ENCODE data around the gene ADA.
A peak's percentile ranks its signal among the peaks of the same experiment; 100 is the strongest.
"Not testable (repeated sequence)": the region's sequence is repeated elsewhere in the genome, so short reads cannot be mapped to it uniquely, and the experiment has no call there.

ADA gene

GRCh38 chr20:44593751-44594150 is 57.7 kb downstream of the ADA start:
- peak overlapping the region; percentile 0 for H3K4me3 Mint-ChIP-seq
- no peak for ATAC-seq
- peaks cover 54% of the 10 kb centered on the region for H3K36me3 Mint-ChIP-seq
- no peaks in the 10 kb centered on the region for H3K27me3 Mint-ChIP-seq
- no peaks in the 10 kb centered on the region for H3K9me3 Mint-ChIP-seq
- peaks cover 91% of the 10 kb centered on the region for H3K4me1 Mint-ChIP-seq
- H3K27ac Mint-ChIP-seq: no peak overlapping the region

- Mint-ChIP-seq H3K27ac (no peak overlapping the region), H3K4me3 (no peak overlapping the region), H3K4me1 (peaks cover 91% of the 10 kb centered on the region), H3K27me3 (no peaks in the 10 kb centered on the region), H3K36me3 (peaks cover 59% of the 10 kb centered on the region), H3K9me3 (no peaks in the 10 kb centered on the region)
- ATAC-seq: no peak
Observed at GRCh38 chr20:44592366-44592765, 59.1 kb downstream of the ADA start.

- peaks cover 59% of the 10 kb centered on the region for H3K36me3 Mint-ChIP-seq
- H3K4me3 Mint-ChIP-seq: peak overlapping the region; percentile 9
- peaks cover 90% of the 10 kb centered on the region for H3K4me1 Mint-ChIP-seq
- no peak for ATAC-seq
- no peak overlapping the region for H3K27ac Mint-ChIP-seq
- H3K9me3 Mint-ChIP-seq: no peaks in the 10 kb centered on the region
- H3K27me3 Mint-ChIP-seq: no peaks in the 10 kb centered on the region
Observed at GRCh38 chr20:44590980-44591778, 60.3 kb downstream of the ADA start.

GRCh38 chr20:44589537-44589936 is 62.0 kb downstream of the ADA start:
- H3K4me1 Mint-ChIP-seq: peaks cover 90% of the 10 kb centered on the region
- H3K36me3 Mint-ChIP-seq: peaks cover 55% of the 10 kb centered on the region
- H3K9me3 Mint-ChIP-seq: no peaks in the 10 kb centered on the region
- no peak overlapping the region for H3K4me3 Mint-ChIP-seq
- H3K27me3 Mint-ChIP-seq: no peaks in the 10 kb centered on the region
- H3K27ac Mint-ChIP-seq: no peak overlapping the region
- ATAC-seq: no peak

- not testable (repeated sequence) for H3K27me3 Mint-ChIP-seq, ATAC-seq, H3K9me3 Mint-ChIP-seq
- peaks cover 91% of the 10 kb centered on the region for H3K4me1 Mint-ChIP-seq
- H3K4me3 Mint-ChIP-seq: peak overlapping the region; percentile 85
- peak overlapping the region; percentile 93 for H3K27ac Mint-ChIP-seq
- peaks cover 46% of the 10 kb centered on the region for H3K36me3 Mint-ChIP-seq
Observed at GRCh38 chr20:44588321-44588720, 63.2 kb downstream of the ADA start.

- no peaks in the 10 kb centered on the region for H3K27me3 Mint-ChIP-seq
- H3K4me3 Mint-ChIP-seq: peak overlapping the region; percentile 85
- ATAC-seq: peak; percentile 44
- peaks cover 36% of the 10 kb centered on the region for H3K36me3 Mint-ChIP-seq
- H3K27ac Mint-ChIP-seq: peak overlapping the region; percentile 93
- H3K9me3 Mint-ChIP-seq: no peaks in the 10 kb centered on the region
- peaks cover 85% of the 10 kb centered on the region for H3K4me1 Mint-ChIP-seq
Observed at GRCh38 chr20:44587035-44587980, 64.2 kb downstream of the ADA start.

- peak overlapping the region; percentile 85 for H3K4me3 Mint-ChIP-seq
- ATAC-seq: peak; percentile 92
- peak overlapping the region; percentile 93 for H3K27ac Mint-ChIP-seq
- H3K27me3 Mint-ChIP-seq: no peaks in the 10 kb centered on the region
- H3K4me1 Mint-ChIP-seq: peaks cover 85% of the 10 kb centered on the region
- peaks cover 29% of the 10 kb centered on the region for H3K36me3 Mint-ChIP-seq
- H3K9me3 Mint-ChIP-seq: no peaks in the 10 kb centered on the region
Observed at GRCh38 chr20:44586289-44586911, 65.1 kb downstream of the ADA start.

- H3K27ac Mint-ChIP-seq: peak overlapping the region; percentile 93
- no peaks in the 10 kb centered on the region for H3K9me3 Mint-ChIP-seq
- H3K36me3 Mint-ChIP-seq: peaks cover 18% of the 10 kb centered on the region
- peaks cover 86% of the 10 kb centered on the region for H3K4me1 Mint-ChIP-seq
- ATAC-seq: peak; percentile 38
- no peaks in the 10 kb centered on the region for H3K27me3 Mint-ChIP-seq
- H3K4me3 Mint-ChIP-seq: peak overlapping the region; percentile 85
Observed at GRCh38 chr20:44585057-44585963, 66.2 kb downstream of the ADA start.

- no peak for ATAC-seq
- Mint-ChIP-seq H3K4me3 (peak overlapping the region; percentile 85), H3K27ac (peak overlapping the region; percentile 93), H3K4me1 (peaks cover 89% of the 10 kb centered on the region), H3K36me3 (peaks cover 10% of the 10 kb centered on the region), H3K27me3 (no peaks in the 10 kb centered on the region), H3K9me3 (no peaks in the 10 kb centered on the region)
Observed at GRCh38 chr20:44584162-44584561, 67.3 kb downstream of the ADA start.

GRCh38 chr20:44583157-44583556 is 68.3 kb downstream of the ADA start:
- Mint-ChIP-seq H3K4me1 (peaks cover 89% of the 10 kb centered on the region), H3K4me3 (peak overlapping the region; percentile 85), H3K27me3 (no peaks in the 10 kb centered on the region), H3K27ac (peak overlapping the region; percentile 93), H3K9me3 (no peaks in the 10 kb centered on the region), H3K36me3 (peaks cover 4% of the 10 kb centered on the region)
- ATAC-seq: no peak

GRCh38 chr20:44582311-44583025 is 69.0 kb downstream of the ADA start, which contains the start of gene PKIG:
PKIG (plus strand) TSS chr20:44582579; CDS start chr20:44614557, 31,978 bp downstream.
- no peaks in the 10 kb centered on the region for H3K9me3 Mint-ChIP-seq
- H3K4me3 Mint-ChIP-seq: peak within 1 kb of the TSS; percentile 85
- peaks cover 82% of the 10 kb centered on the region for H3K4me1 Mint-ChIP-seq
- ATAC-seq: no peak
- H3K27ac Mint-ChIP-seq: peak within 1 kb of the TSS; percentile 93
- H3K27me3 Mint-ChIP-seq: no peaks in the 10 kb centered on the region
- no peaks in the 10 kb centered on the region for H3K36me3 Mint-ChIP-seq

GRCh38 chr20:44581515-44581914 is 70.0 kb downstream of the ADA start:
- Mint-ChIP-seq H3K27ac (peak overlapping the region; percentile 93), H3K36me3 (no peaks in the 10 kb centered on the region), H3K27me3 (no peaks in the 10 kb centered on the region), H3K4me3 (peak overlapping the region; percentile 85), H3K9me3 (no peaks in the 10 kb centered on the region), H3K4me1 (peaks cover 80% of the 10 kb centered on the region)
- ATAC-seq: no peak

GRCh38 chr20:44580581-44581268 is 70.8 kb downstream of the ADA start:
- H3K27me3 Mint-ChIP-seq: no peaks in the 10 kb centered on the region
- peak overlapping the region; percentile 93 for H3K27ac Mint-ChIP-seq
- peak overlapping the region; percentile 85 for H3K4me3 Mint-ChIP-seq
- ATAC-seq: no peak
- peaks cover 81% of the 10 kb centered on the region for H3K4me1 Mint-ChIP-seq
- H3K36me3 Mint-ChIP-seq: no peaks in the 10 kb centered on the region
- no peaks in the 10 kb centered on the region for H3K9me3 Mint-ChIP-seq
